ENCODE measurements around the gene TMEM106C.
A peak's percentile ranks its signal among the peaks of the same experiment; 100 is the strongest.

TMEM106C gene

GRCh38 chr12:47980197-47980596, 16.8 kb downstream of the TMEM106C start:
- ATAC-seq, result no peak

GRCh38 chr12:47980779-47981495, 17.5 kb downstream of the TMEM106C start:
- ATAC-seq, result no peak

- no peak for ATAC-seq
Measured at GRCh38 chr12:47981496-47982260, 18.3 kb downstream of the TMEM106C start.

- no peak for ATAC-seq
Measured at GRCh38 chr12:47982311-47982710, 18.9 kb downstream of the TMEM106C start.

- ATAC-seq, result no peak
Measured at GRCh38 chr12:47982770-47983169, 19.4 kb downstream of the TMEM106C start.

- no peak for ATAC-seq
Measured at GRCh38 chr12:47983541-47984115, 20.2 kb downstream of the TMEM106C start.

- ATAC-seq, result no peak
Measured at GRCh38 chr12:47984331-47984801, 21.0 kb downstream of the TMEM106C start.

GRCh38 chr12:47985596-47986290, 22.3 kb downstream of the TMEM106C start:
- ATAC-seq, result no peak

GRCh38 chr12:47986291-47986660, 22.9 kb downstream of the TMEM106C start:
- no peak for ATAC-seq

- no peak for ATAC-seq
Measured at GRCh38 chr12:47986832-47987231, 23.4 kb downstream of the TMEM106C start.

- no peak for ATAC-seq
Measured at GRCh38 chr12:47987411-47988072, 24.1 kb downstream of the TMEM106C start.

GRCh38 chr12:47988073-47989022, 25.0 kb downstream of the TMEM106C start:
- ATAC-seq, result no peak

GRCh38 chr12:47989023-47989417, 25.6 kb downstream of the TMEM106C start:
- no peak for ATAC-seq

GRCh38 chr12:47989666-47990065, 26.3 kb downstream of the TMEM106C start:
- ATAC-seq, result no peak

- peak; percentile 80 to 83 for ATAC-seq
Measured at GRCh38 chr12:47990351-47991105, 27.1 kb downstream of the TMEM106C start.

- ATAC-seq, result no peak
Measured at GRCh38 chr12:47991106-47992061, 28.0 kb downstream of the TMEM106C start.

GRCh38 chr12:47992776-47993175, 29.4 kb downstream of the TMEM106C start:
- no peak for ATAC-seq

- no peak for ATAC-seq
Measured at GRCh38 chr12:47993491-47993890, 30.1 kb downstream of the TMEM106C start.

- no peak for ATAC-seq
Measured at GRCh38 chr12:47995981-47996401, 32.6 kb downstream of the TMEM106C start.

All from activated CD4-positive, CD25-positive, alpha-beta regulatory T cell treated with anti-CD3 and anti-CD28 coated beads, Interleukin-2, amount 50 U/mL, for 24 hours (primary cell).